H1 (cell line): Measurements from ENCODE around the gene EFHD1.

ENCODE experiments used
- BACH1 ChIP-seq: IDR thresholded peaks from 2 replicates; pipeline ENCODE4 v1.6.1; 2012; ENCODE audit warnings: low read length, improper control_type of control experiment
- CBX5 ChIP-seq: fragments of 300-800, 300-1000 bp; sonication (generic); IDR thresholded peaks from 2 replicates; pipeline ENCODE4 v1.7.1; 2016; ENCODE audit warnings: antibody characterized with exemption, low read length, low read depth
- CREB1 ChIP-seq: IDR thresholded peaks from 2 replicates; pipeline ENCODE4 v1.6.1; 2012; ENCODE audit warnings: inconsistent platforms
- EP300 ChIP-seq, 2 experiments: IDR thresholded peaks; 1 replicate in 1 of 2; 2 replicates in 1 of 2; pipeline ENCODE4 v1.6.1; 2011 to 2012; ENCODE audit warnings: low read depth in 2 of 2, low read length in 2 of 2, mild to moderate bottlenecking in 2 of 2, borderline replicate concordance in 1 of 2, inconsistent platforms in 1 of 2, moderate library complexity in 1 of 2
- JUND ChIP-seq: IDR thresholded peaks from 2 replicates; pipeline ENCODE4 v1.6.1; 2011; ENCODE audit warnings: mild to moderate bottlenecking, improper control_type of control experiment, low read length
- MAFK ChIP-seq: IDR thresholded peaks from 2 replicates; pipeline ENCODE4 v1.6.1; 2012; ENCODE audit warnings: low read depth, mild to moderate bottlenecking, improper control_type of control experiment, low read length
- POLR2A ChIP-seq, 2 experiments: IDR thresholded peaks; 1 replicate in 1 of 2; 2 replicates in 1 of 2; pipeline ENCODE4 v1.6.1; 2011; ENCODE audit warnings: low read depth in 2 of 2, low read length in 2 of 2, mild to moderate bottlenecking in 2 of 2; ENCODE audit errors: control extremely low read depth in 1 of 2
- RNF2 ChIP-seq: fragments of 200-900, 300-1000 bp; sonication (generic); IDR thresholded peaks from 2 replicates; pipeline ENCODE4 v1.7.1; 2016; ENCODE audit warnings: borderline replicate concordance, low read depth, mild to moderate bottlenecking, antibody characterized with exemption, low read length; ENCODE audit not compliant: poor library complexity, severe bottlenecking; ENCODE audit errors: missing control alignments
- SP1 ChIP-seq: IDR thresholded peaks from 2 replicates; pipeline ENCODE4 v1.6.1; 2011; ENCODE audit warnings: low read depth, low read length
- TF ChIP-seq, protein P1 (sequence below), 3 experiments: IDR thresholded peaks; 1 replicate in 2 of 3; 2 replicates in 1 of 3; pipeline versions ENCODE4 v1.5.1 to v1.6.1; 2011; ENCODE audit warnings: low read length in 3 of 3, mild to moderate bottlenecking in 3 of 3, inconsistent platforms in 2 of 3, low read depth in 1 of 3, moderate library complexity in 1 of 3; ENCODE audit not compliant: insufficient read depth in 1 of 3; ENCODE audit errors: control extremely low read depth in 1 of 3
- TF ChIP-seq, protein P2 (sequence below): IDR thresholded peaks from 2 replicates; pipeline ENCODE4 v1.6.1; 2012; ENCODE audit warnings: inconsistent platforms

DNA sequence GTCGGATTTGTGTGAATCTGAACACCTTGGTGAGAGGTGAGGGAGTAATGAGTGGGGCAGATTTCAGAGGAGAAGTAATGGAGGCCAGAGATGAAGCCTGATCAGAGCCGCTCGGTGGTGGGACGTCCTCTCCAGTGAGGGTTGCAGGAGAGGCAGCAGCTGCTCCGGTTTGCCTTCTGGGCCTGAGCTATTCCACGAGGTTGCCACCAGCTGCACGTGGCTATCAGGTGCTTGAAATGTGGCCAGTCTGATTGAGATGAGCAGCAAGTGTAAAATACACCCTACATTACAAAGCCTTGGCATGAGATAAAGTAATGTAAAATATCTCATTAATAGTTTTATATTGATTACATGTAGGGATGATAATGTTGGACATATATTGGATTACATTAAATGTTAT is 10.8 kb upstream of the EFHD1 start:
- TF ChIP-seq, protein P1, sequence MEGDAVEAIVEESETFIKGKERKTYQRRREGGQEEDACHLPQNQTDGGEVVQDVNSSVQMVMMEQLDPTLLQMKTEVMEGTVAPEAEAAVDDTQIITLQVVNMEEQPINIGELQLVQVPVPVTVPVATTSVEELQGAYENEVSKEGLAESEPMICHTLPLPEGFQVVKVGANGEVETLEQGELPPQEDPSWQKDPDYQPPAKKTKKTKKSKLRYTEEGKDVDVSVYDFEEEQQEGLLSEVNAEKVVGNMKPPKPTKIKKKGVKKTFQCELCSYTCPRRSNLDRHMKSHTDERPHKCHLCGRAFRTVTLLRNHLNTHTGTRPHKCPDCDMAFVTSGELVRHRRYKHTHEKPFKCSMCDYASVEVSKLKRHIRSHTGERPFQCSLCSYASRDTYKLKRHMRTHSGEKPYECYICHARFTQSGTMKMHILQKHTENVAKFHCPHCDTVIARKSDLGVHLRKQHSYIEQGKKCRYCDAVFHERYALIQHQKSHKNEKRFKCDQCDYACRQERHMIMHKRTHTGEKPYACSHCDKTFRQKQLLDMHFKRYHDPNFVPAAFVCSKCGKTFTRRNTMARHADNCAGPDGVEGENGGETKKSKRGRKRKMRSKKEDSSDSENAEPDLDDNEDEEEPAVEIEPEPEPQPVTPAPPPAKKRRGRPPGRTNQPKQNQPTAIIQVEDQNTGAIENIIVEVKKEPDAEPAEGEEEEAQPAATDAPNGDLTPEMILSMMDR (IDR thresholded peaks at IDR 0.05; ENCODE audit: control extremely low read depth in 1 of 3, insufficient read depth in 1 of 3, low read depth in 1 of 3, low read length in 3 of 3): no peak
- TF ChIP-seq, protein P2, sequence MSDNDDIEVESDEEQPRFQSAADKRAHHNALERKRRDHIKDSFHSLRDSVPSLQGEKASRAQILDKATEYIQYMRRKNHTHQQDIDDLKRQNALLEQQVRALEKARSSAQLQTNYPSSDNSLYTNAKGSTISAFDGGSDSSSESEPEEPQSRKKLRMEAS: no peak
- TF ChIP-seq RNF2: no peak
- no peak for TF ChIP-seq CBX5
- TF ChIP-seq POLR2A (IDR thresholded peaks at IDR 0.05; ENCODE audit: control extremely low read depth in 1 of 2, low read depth in 2 of 2, low read length in 2 of 2): no peak
- TF ChIP-seq SP1: no peak
- TF ChIP-seq CREB1: no peak
- no peak for TF ChIP-seq MAFK
- TF ChIP-seq JUND: no peak
- TF ChIP-seq BACH1: no peak
- no peak for TF ChIP-seq EP300 (IDR thresholded peaks at IDR 0.05; ENCODE audit: borderline replicate concordance in 1 of 2, low read depth in 2 of 2, low read length in 2 of 2)
